HG02588 (cell line): ENCODE data around the gene RP9.
A peak's percentile ranks its signal among the peaks of the same experiment; 100 is the strongest.

Source experiments
- ATAC-seq: cut with Tn5 transposase; IDR thresholded peaks from one replicate; pipeline ENCODE4 v1.9.1; 2021; ENCODE audit warnings: mild to moderate bottlenecking, moderate library complexity; ENCODE audit not compliant: unreplicated experiment

Gene RP9

GRCh38 chr7:33066771-33067170, 42.4 kb downstream of the RP9 start:
- no peak for ATAC-seq

GRCh38 chr7:33065981-33066380, 43.2 kb downstream of the RP9 start:
- ATAC-seq: no peak

DNA sequence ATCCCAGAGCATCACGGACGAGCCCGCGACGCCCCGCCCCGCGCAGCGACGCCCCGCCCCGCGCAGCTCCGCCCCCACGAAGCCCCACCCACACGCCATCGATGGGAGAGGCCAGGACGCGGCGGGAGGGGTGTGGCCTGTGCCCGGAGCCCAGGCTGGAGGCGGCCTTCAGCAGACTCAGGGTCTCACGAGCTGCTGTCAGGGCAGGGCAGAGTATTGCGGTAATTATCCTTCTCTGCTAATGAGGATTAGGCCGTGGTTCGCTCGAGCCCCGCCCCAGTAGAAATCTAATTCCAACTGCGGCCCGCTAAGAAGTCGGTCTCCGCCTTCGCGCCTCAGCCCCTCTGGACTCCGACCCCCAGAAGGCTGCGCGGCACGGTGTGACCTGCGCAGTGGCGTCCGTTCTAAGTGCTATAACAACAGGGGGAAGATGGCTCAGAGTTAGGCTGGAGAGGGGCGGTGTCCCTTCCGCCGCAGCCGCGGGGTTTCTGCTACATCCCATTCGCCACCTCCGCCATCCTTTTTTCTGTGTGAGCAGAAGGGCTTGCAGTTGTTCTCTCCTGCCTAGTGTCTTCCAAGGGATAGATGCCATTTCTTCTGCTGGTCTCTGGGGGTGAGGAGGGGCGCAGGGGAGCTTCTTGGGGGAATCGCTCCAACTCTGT, 46.3 kb downstream of the RP9 start:
- peak; percentile 95 for ATAC-seq

DNA sequence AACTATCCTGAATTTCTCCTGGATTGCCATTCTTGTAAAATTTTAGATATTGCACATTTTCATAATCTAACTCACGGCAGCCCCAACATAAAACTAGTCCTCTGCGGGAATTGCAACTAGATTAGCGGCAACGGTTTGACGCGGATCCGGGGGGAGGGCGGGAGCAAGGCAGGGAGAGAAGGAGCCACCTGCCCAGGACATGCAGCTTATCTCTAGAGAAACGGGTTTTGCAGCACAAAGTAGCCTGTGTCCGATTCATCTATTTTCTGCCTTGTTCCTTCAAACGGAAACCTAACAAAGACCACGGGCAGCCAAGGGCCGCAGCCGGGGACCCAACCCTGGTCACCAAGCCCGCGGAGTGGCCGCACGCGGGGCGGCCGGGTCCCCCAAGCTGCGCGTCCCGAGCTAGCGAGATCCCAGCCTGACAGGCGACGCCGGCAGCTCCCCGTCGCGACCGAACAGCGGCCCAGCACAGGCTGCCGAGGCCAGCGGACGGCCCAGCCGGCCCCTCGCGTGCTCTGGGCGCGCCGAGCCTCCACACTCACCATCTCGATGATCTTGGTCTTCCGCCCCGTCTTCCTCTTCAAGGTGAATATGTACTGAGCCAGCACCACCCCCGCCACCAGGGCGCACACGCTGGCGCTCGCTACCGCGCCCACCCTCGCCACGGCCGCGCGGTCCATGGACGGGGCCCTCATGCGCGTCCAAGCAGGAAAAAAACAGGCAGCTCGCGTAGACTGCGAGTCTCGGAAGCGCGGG, 47.0 kb downstream of the RP9 start, which contains the start of gene NT5C3A:
Gene NT5C3A (minus strand): TSS at position 754 of the 759 bp plus-strand sequence. CDS start 71 bp downstream, at position 683.
- ATAC-seq: peak; percentile 41

GRCh38 chr7:33061282-33061937, 47.8 kb downstream of the RP9 start:
- no peak for ATAC-seq

DNA sequence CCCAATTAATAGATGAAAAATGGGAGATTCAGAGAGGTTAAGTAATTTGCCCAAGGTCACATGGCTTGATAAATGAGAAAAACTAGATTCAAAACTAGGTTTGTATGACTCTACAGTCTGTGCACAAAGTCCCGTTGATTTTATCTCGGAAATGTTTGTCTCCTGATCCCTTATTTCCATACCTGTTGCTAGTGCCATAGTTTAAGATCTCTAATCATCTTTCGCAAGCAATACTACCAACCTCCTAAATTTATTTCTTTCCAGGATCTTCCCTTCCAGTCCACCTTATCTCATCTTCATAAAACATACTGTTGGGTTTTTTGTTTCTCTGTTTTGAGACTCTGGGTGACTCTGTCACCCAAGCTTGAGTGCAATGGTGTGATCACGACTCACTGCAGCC, 49.6 kb downstream of the RP9 start:
- no peak for ATAC-seq

GRCh38 chr7:33055158-33055557, 54.0 kb downstream of the RP9 start:
- no peak for ATAC-seq

GRCh38 chr7:33054261-33054964, 54.8 kb downstream of the RP9 start:
- no peak for ATAC-seq

DNA sequence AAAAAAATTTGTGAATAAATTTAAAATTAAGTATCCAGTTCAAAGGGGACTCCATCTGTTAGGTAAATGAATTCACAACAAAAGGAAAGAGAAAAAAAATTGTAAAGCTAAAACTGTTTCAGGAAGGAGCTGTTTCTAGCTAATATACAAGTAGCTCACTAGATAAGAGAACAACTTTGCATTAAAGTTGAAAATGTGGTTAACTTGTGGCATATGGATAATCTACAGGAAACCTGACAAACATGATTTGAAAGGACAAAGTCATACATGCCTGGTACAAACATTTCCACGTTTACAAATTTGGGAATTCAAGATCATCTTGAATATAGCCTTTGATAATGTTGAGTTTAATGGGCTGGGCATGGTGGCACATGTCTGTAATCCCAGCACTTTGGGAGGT, 55.5 kb downstream of the RP9 start:
- no peak for ATAC-seq

- ATAC-seq: no peak
These were observed 58.5 kb downstream of the RP9 start for GRCh38 chr7:33050535-33051318.

- no peak for ATAC-seq
These were observed 60.5 kb downstream of the RP9 start for GRCh38 chr7:33048704-33049103.

DNA sequence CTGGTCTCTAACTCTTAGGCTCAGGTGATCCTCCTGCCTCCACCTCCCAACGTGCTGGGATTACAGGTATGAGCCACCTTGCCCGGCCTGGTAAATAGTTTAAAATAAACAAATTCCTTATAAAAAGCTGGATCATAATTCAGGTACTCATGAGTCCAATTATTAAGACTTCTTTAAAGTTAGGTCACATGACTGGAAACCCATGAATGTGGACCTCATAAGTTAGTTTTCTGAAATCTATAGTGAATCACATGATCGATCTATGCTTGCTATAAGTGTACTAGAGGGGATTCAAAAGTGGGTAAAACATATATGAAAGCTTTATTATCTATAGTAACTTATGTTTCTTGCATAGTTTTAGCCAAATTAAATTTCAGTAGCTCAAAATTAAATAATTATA, 60.9 kb downstream of the RP9 start:
- no peak for ATAC-seq

DNA sequence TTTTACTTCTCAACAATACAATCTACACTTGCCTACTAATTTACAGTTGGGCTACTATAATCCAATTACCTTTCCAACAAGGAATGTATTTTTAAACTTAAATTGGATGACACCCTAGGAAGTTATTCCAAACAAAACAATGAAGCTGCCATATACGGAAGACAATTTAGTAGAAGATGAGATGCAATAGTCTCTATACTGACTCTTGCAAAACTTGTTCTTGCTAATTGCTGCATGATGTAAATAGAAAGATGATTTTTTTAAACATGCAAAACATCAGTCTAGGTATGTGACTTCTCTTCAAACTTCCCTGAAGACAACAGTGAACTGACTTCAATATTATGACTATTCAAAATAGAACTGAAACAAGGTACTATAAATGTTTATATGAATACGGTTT, 64.2 kb downstream of the RP9 start:
- no peak for ATAC-seq
